SW 1271 (cell line): ENCODE measurements around the gene CLEC1A.
A peak's percentile ranks its signal among the peaks of the same experiment; 100 is the strongest.

ENCODE experiments used
- DNase-seq, 2 experiments: peaks; one replicate each; lab custom pipeline; 2025; lab: John Stamatoyannopoulos, UW

The CLEC1A gene

GRCh38 chr12:10098791-10099190 lies at the start of gene CLEC1A:
Gene CLEC1A (minus strand): TSS chr12:10098985. CDS start chr12:10098922, 63 bp downstream.
- no peak for DNase-seq

- DNase-seq = no peak
Observed at GRCh38 chr12:10147714-10148403, 49.1 kb upstream of the CLEC1A start.

- DNase-seq = no peak
Observed at GRCh38 chr12:10142976-10143589, 44.3 kb upstream of the CLEC1A start.

- peak in 1 of 2 experiments; percentile 72 for DNase-seq
Observed at GRCh38 chr12:10140001-10140400, 41.2 kb upstream of the CLEC1A start.

GRCh38 chr12:10136637-10137205 lies 37.9 kb upstream of the CLEC1A start:
- no peak for DNase-seq

- DNase-seq = no peak
Observed at GRCh38 chr12:10135126-10135525, 36.3 kb upstream of the CLEC1A start.

- DNase-seq = no peak
Observed at GRCh38 chr12:10132850-10133370, 34.1 kb upstream of the CLEC1A start.

GRCh38 chr12:10131111-10131690 lies 32.4 kb upstream of the CLEC1A start:
- no peak for DNase-seq

- DNase-seq = no peak
Observed at GRCh38 chr12:10130042-10130441, 31.3 kb upstream of the CLEC1A start, which contains the start of gene CLEC7A. Gene CLEC7A (minus strand): TSS chr12:10130199. CDS start chr12:10130082, 117 bp downstream.

GRCh38 chr12:10128687-10129086 lies 29.9 kb upstream of the CLEC1A start:
- no peak for DNase-seq

- DNase-seq = no peak
Observed at GRCh38 chr12:10126413-10126812, 27.6 kb upstream of the CLEC1A start.

- no peak for DNase-seq
Observed at GRCh38 chr12:10122689-10123088, 23.9 kb upstream of the CLEC1A start.

GRCh38 chr12:10121278-10121677 lies 22.5 kb upstream of the CLEC1A start:
- DNase-seq = no peak

GRCh38 chr12:10119066-10119465 lies 20.3 kb upstream of the CLEC1A start:
- DNase-seq = no peak

GRCh38 chr12:10115890-10116289 lies 17.1 kb upstream of the CLEC1A start:
- DNase-seq = no peak

- no peak for DNase-seq
Observed at GRCh38 chr12:10115311-10115710, 16.5 kb upstream of the CLEC1A start.

- no peak for DNase-seq
Observed at GRCh38 chr12:10113920-10114319, 15.1 kb upstream of the CLEC1A start.

GRCh38 chr12:10113075-10113474 lies 14.3 kb upstream of the CLEC1A start:
- DNase-seq = no peak

- DNase-seq = no peak
Observed at GRCh38 chr12:10111451-10111850, 12.7 kb upstream of the CLEC1A start.

- DNase-seq = no peak
Observed at GRCh38 chr12:10110256-10110844, 11.6 kb upstream of the CLEC1A start.

- DNase-seq = no peak
Observed at GRCh38 chr12:10102322-10102721, 3.5 kb upstream of the CLEC1A start.

GRCh38 chr12:10101648-10102220 lies 2.9 kb upstream of the CLEC1A start:
- no peak for DNase-seq
